ENCODE results near the gene CAB39L.

CAB39L gene

DNA sequence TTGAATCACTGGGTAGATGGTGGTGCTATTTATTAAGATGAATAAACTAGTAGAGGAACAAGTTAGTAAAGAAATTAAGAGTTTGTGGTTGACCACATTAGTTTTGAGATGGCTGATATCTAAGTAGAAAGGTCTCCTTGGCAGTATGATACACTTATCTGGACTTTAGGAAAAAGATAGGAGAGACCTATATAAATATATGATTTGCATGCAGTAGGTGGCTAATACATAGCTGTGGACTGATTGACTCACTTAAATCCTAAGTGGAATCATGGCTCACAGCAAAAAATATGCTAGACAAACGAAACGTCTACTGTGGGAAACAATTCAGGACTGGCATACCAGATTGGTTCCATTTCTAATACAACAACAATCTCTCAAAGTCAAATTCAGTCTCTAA is 92.0 kb downstream of the CAB39L start:
- TF ChIP-seq, protein P1, sequence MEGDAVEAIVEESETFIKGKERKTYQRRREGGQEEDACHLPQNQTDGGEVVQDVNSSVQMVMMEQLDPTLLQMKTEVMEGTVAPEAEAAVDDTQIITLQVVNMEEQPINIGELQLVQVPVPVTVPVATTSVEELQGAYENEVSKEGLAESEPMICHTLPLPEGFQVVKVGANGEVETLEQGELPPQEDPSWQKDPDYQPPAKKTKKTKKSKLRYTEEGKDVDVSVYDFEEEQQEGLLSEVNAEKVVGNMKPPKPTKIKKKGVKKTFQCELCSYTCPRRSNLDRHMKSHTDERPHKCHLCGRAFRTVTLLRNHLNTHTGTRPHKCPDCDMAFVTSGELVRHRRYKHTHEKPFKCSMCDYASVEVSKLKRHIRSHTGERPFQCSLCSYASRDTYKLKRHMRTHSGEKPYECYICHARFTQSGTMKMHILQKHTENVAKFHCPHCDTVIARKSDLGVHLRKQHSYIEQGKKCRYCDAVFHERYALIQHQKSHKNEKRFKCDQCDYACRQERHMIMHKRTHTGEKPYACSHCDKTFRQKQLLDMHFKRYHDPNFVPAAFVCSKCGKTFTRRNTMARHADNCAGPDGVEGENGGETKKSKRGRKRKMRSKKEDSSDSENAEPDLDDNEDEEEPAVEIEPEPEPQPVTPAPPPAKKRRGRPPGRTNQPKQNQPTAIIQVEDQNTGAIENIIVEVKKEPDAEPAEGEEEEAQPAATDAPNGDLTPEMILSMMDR (conservative IDR thresholded peaks at IDR 0.05; ENCODE audit: low read depth, low read length), result no peak
- Histone ChIP-seq H3K4me3 (IDR thresholded peaks at IDR 0.05; ENCODE audit: insufficient read depth, low read depth, low read length) (no peak overlapping the region), H3K79me2 (ENCODE audit: insufficient read depth, low read depth) (no peaks in the 10 kb centered on the region), H3K36me3 (ENCODE audit: insufficient read depth) (no peaks in the 10 kb centered on the region), H3K9ac (no peak overlapping the region), H4K20me1 (ENCODE audit: insufficient read depth) (no peaks in the 10 kb centered on the region), H3K4me1 (ENCODE audit: low read depth, poor library complexity, severe bottlenecking) (no peaks in the 10 kb centered on the region), H2AFZ (ENCODE audit: low read depth) (no peak overlapping the region), H3K4me2 (no peak overlapping the region), H3K27ac (no peak overlapping the region), H3K27me3 (ENCODE audit: insufficient read depth, low read depth) (no peaks in the 10 kb centered on the region)

DNA sequence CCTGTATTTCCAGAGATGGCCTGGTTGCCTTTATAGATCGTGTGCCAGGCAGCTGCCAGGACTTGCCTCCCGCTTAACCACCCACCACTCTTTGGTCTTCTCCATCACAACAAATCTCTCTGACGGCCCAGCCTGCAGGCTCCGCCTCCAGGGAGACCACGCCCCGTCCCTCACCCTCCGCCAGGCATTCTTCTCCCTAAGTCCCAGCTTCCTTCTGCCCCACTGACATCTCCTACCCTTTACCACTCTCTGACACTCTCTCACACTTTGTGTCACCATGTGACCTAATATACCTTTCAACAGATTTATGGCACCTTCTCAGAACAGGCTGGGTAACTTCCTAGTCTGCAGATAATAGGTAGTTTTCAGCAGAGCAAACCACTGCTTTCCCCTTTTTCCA is 95.1 kb downstream of the CAB39L start:
- Histone ChIP-seq H3K27me3 (ENCODE audit: insufficient read depth, low read depth) (no peaks in the 10 kb centered on the region), H3K36me3 (ENCODE audit: insufficient read depth) (no peaks in the 10 kb centered on the region), H3K79me2 (ENCODE audit: insufficient read depth, low read depth) (no peaks in the 10 kb centered on the region), H3K27ac (no peak overlapping the region), H4K20me1 (ENCODE audit: insufficient read depth) (no peaks in the 10 kb centered on the region), H3K4me1 (ENCODE audit: low read depth, poor library complexity, severe bottlenecking) (no peaks in the 10 kb centered on the region), H3K4me2 (no peak overlapping the region), H2AFZ (ENCODE audit: low read depth) (no peak overlapping the region), H3K4me3 (IDR thresholded peaks at IDR 0.05; ENCODE audit: insufficient read depth, low read depth, low read length) (no peak overlapping the region), H3K9ac (no peak overlapping the region)
- TF ChIP-seq, protein P1 (conservative IDR thresholded peaks at IDR 0.05; ENCODE audit: low read depth, low read length), result no peak

DNA sequence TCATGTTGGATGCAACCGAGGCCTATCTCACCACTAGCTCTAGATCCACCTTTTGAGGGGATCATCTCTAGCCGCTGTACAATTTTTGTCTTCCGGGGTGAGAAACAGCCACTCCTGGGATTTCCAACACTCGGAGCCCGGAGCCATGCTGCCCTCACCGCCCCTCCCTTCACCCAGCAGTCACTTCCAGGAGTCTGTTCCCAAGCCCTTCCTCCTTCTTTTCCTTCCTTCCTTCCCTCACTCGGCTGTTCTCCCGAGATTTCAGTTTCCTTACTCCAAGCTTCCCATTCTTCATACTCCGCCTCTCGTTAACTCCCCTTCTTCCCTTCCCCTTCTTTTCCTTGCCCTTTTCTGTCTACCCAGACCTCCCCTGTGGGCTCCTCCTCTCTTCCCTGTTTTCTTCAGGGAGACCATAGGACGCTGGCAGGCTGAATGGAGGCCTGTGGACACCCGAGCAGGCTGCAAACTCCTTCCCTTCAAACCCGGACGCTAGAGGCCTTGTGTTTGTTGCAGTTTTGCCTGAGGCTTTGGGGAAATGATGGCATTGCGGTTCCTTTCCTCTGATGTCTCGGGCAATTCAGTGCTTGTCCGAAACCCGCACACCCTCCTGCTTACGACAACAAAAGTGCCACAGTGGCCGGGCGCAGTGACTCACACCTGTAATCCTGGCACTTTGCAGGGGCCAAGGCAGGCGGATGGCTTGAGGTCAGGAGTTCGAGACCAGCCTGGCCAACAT is 96.0 kb downstream of the CAB39L start:
- Histone ChIP-seq H2AFZ (ENCODE audit: low read depth) (no peak overlapping the region), H3K27ac (no peak overlapping the region)

DNA sequence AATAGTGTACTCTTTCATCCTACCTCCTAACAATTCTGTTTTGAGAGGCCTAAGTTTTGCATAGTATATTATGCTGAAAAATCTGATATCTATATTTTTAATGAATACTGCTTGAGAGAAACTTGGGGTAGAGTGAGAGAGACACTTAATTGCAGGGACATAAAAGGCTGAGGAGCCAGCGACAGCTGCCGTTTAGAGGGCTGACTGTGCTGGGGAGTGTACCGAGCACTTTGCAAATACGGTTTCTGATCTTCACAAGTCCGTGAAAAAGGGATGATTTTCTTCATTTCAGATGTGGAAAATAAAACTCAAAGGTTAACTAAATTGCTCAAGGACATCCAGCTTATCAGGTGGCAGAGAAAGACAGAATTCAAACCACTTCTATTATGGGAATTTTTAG is 97.4 kb downstream of the CAB39L start:
- H3K4me3 ChIP-seq (IDR thresholded peaks at IDR 0.05; ENCODE audit: insufficient read depth, low read depth, low read length), result no peak overlapping the region
- no peaks in the 10 kb centered on the region for H4K20me1 ChIP-seq (ENCODE audit: insufficient read depth)
- no peaks in the 10 kb centered on the region for H3K4me1 ChIP-seq (ENCODE audit: low read depth, poor library complexity, severe bottlenecking)
- no peaks in the 10 kb centered on the region for H3K27me3 ChIP-seq (ENCODE audit: insufficient read depth, low read depth)
- no peak overlapping the region for H3K27ac ChIP-seq
- H3K4me2 ChIP-seq, result no peak overlapping the region
- H3K9ac ChIP-seq, result no peak overlapping the region
- TF ChIP-seq, protein P1 (conservative IDR thresholded peaks at IDR 0.05; ENCODE audit: low read depth, low read length), result no peak
- H2AFZ ChIP-seq (ENCODE audit: low read depth), result no peak overlapping the region
- H3K36me3 ChIP-seq (ENCODE audit: insufficient read depth), result no peaks in the 10 kb centered on the region
- no peaks in the 10 kb centered on the region for H3K79me2 ChIP-seq (ENCODE audit: insufficient read depth, low read depth)

More for the DNA sequence above, 96.0 kb downstream of the CAB39L start:
- Histone ChIP-seq H4K20me1 (ENCODE audit: insufficient read depth) (no peaks in the 10 kb centered on the region), H3K27me3 (ENCODE audit: insufficient read depth, low read depth) (no peaks in the 10 kb centered on the region), H3K4me1 (ENCODE audit: low read depth, poor library complexity, severe bottlenecking) (no peaks in the 10 kb centered on the region), H3K79me2 (ENCODE audit: insufficient read depth, low read depth) (no peaks in the 10 kb centered on the region), H3K36me3 (ENCODE audit: insufficient read depth) (no peaks in the 10 kb centered on the region), H3K4me2 (no peak overlapping the region), H3K4me3 (IDR thresholded peaks at IDR 0.05; ENCODE audit: insufficient read depth, low read depth, low read length) (no peak overlapping the region), H3K9ac (no peak overlapping the region)
- TF ChIP-seq, protein P1 (conservative IDR thresholded peaks at IDR 0.05; ENCODE audit: low read depth, low read length), result no peak

Measured in KMS-11 (cell line).